Fibroblast of villous mesenchyme (primary cell): ENCODE data around the gene BAZ1B. TPM values are rescaled to one million over a fixed set of nuclear protein-coding genes. Genes with fewer than 3 reads are reported as not detected.
"Not testable (repeated sequence)": the region's sequence is repeated elsewhere in the genome, so short reads cannot be mapped to it uniquely, and the experiment has no call there.

Source experiments
- DNase-seq: peaks from one replicate; pipeline ENCODE4 v3.0.0-alpha.2; 2010; ENCODE audit warnings: low read depth
- H3K4me3 ChIP-seq: 2 replicates; pipeline ENCODE4 v1.5.1; 2011; ENCODE audit warnings: low read depth, mild to moderate bottlenecking, low read length
- total RNA-seq: library from RNA; depleted of rRNA; stranded (reverse); fragments of >200 nt; gene quantifications from 2 replicates; pipeline ENCODE4 v1.2.3, GENCODE V29; 2012
- TF ChIP-seq, protein P1 (sequence below): IDR thresholded peaks from 2 replicates; pipeline ENCODE4 v1.5.1; 2012; ENCODE audit warnings: low read depth, mild to moderate bottlenecking, low read length; ENCODE audit not compliant: insufficient read depth

Gene BAZ1B
- total RNA-seq, 1 donor = 64.3 TPM

DNA sequence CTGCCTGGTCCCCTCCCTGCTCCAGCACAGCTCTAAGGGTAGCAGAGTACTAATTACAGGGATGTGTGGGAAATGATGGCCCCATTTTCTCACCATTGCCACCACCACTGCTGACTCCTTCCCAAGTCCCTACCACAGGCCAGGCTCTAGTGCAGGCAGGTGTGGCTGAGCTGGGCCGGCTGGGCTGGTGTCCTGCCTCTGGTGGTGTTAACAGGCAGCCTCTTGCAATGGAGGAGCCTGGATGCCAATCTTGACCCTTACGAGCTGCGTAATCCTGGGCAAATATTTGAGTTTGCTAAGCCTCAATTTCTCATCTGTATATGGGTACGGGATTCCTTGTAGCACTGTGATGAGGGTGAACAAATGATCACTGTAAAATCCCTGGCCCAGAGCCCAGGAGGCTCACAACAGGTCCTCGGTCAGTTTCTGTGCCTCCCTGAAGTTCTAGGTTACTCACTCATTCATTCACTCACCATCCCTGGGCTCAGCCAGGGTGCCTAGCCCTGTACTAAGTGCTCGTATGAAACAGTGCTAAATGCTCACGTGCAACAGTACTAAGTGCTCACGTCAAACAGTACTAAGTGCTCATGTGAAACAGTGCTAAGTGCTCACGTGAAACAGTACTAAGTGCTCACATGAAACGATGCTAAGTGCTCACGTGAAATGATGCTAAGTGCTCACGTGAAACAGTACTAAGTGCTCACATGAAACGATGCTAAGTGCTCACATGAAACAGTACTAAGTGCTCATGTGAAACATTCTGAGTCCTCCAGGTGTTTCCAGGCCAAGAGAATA, 90.9 kb downstream of the BAZ1B start:
- no peak overlapping the region for H3K4me3 ChIP-seq
- no peak for DNase-seq
- TF ChIP-seq, protein P1, sequence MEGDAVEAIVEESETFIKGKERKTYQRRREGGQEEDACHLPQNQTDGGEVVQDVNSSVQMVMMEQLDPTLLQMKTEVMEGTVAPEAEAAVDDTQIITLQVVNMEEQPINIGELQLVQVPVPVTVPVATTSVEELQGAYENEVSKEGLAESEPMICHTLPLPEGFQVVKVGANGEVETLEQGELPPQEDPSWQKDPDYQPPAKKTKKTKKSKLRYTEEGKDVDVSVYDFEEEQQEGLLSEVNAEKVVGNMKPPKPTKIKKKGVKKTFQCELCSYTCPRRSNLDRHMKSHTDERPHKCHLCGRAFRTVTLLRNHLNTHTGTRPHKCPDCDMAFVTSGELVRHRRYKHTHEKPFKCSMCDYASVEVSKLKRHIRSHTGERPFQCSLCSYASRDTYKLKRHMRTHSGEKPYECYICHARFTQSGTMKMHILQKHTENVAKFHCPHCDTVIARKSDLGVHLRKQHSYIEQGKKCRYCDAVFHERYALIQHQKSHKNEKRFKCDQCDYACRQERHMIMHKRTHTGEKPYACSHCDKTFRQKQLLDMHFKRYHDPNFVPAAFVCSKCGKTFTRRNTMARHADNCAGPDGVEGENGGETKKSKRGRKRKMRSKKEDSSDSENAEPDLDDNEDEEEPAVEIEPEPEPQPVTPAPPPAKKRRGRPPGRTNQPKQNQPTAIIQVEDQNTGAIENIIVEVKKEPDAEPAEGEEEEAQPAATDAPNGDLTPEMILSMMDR = no peak

GRCh38 chr7:73430540-73430939, 91.6 kb downstream of the BAZ1B start:
- H3K4me3 ChIP-seq = not testable (repeated sequence)

GRCh38 chr7:73429622-73430505, 92.2 kb downstream of the BAZ1B start:
- no peak for DNase-seq
- TF ChIP-seq, protein P1 = no peak

More at GRCh38 chr7:73430540-73430939, 91.6 kb downstream of the BAZ1B start:
- DNase-seq = not testable (repeated sequence)

DNA sequence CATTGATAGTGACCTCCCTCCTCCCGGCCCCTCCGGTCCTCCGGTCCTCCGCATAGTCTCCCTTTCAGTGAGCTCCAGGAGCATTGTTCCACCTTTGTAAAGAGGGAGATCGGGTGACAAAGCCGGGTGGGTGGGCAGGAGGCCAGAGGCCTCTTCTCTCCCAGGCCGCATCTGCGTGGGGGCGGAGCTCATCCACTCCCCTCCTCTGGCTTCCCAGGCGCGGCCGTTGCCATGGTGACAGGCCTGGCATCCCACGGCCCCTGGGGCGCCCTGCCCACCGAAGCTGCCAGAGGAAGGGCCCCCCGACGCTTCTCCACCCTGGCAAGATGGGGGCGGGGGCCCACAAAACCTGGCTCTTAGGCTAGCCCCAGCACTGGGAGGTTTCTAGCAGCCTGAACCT, 92.9 kb downstream of the BAZ1B start:
- TF ChIP-seq, protein P1 = no peak
- H3K4me3 ChIP-seq = no peak overlapping the region
- DNase-seq = no peak

More at GRCh38 chr7:73429622-73430505, 92.2 kb downstream of the BAZ1B start:
- no peak overlapping the region for H3K4me3 ChIP-seq

- DNase-seq = no peak
- H3K4me3 ChIP-seq = no peak overlapping the region
- TF ChIP-seq, protein P1 = no peak
Observed at GRCh38 chr7:73427902-73428787, 93.9 kb downstream of the BAZ1B start.

GRCh38 chr7:73426016-73426415, 96.1 kb downstream of the BAZ1B start:
- H3K4me3 ChIP-seq = no peak overlapping the region
- no peak for DNase-seq
- TF ChIP-seq, protein P1 = no peak
